ENCODE measurements around the gene ARRDC4. TPM values are rescaled to one million over a fixed set of nuclear protein-coding genes. Genes with fewer than 3 reads are reported as not detected.

The ARRDC4 gene
- total RNA-seq, 1 experiment from 2014 or later: 9.0 TPM

DNA sequence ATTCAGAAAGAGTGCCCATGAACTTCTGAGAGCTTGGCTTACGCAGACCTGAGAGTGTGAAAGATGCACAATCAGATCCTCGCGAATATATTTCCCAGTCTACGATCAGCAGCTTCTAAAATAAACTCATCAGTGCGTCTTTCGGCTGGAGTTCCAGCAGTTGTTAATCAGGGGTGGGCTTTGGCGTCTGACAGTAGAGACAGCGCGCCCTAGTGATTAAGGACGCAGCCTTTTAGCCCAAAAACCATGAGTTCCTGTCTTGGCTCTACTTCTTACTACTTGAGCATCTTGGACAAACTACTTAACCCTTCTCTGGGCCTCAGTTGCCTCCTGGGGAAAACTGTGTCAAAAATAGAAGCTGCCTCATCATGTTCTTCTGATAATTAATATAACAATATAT is 15.8 kb upstream of the ARRDC4 start:
- TF ChIP-seq, protein P1, sequence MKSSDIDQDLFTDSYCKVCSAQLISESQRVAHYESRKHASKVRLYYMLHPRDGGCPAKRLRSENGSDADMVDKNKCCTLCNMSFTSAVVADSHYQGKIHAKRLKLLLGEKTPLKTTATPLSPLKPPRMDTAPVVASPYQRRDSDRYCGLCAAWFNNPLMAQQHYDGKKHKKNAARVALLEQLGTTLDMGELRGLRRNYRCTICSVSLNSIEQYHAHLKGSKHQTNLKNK (CRISPR knock-in tag; IDR thresholded peaks at IDR 0.05): no peak
- TF ChIP-seq MXD4 (CRISPR knock-in tag; IDR thresholded peaks at IDR 0.05; ENCODE audit: borderline replicate concordance) (no peak), JAZF1 (CRISPR knock-in tag; IDR thresholded peaks at IDR 0.05) (no peak), SOX15 (CRISPR knock-in tag; IDR thresholded peaks at IDR 0.05) (no peak), SP1 (CRISPR knock-in tag; conservative IDR thresholded peaks at IDR 0.05) (no peak), OVOL2 (CRISPR knock-in tag; IDR thresholded peaks at IDR 0.05; ENCODE audit: borderline replicate concordance) (no peak), NR2C2 (CRISPR knock-in tag; IDR thresholded peaks at IDR 0.05) (no peak), ZNF317 (CRISPR knock-in tag; IDR thresholded peaks at IDR 0.05; ENCODE audit: borderline replicate concordance, low read depth) (no peak), NR3C1 (CRISPR knock-in tag; conservative IDR thresholded peaks at IDR 0.05; ENCODE audit: low read depth) (no peak), ZNF423 (CRISPR knock-in tag; IDR thresholded peaks at IDR 0.05) (no peak), ZNF263 (CRISPR knock-in tag; IDR thresholded peaks at IDR 0.05; ENCODE audit: low read depth) (no peak), RORB (CRISPR knock-in tag; IDR thresholded peaks at IDR 0.05) (no peak), TP53 (CRISPR knock-in tag; IDR thresholded peaks at IDR 0.05) (no peak)
- TF ChIP-seq, protein P2, sequence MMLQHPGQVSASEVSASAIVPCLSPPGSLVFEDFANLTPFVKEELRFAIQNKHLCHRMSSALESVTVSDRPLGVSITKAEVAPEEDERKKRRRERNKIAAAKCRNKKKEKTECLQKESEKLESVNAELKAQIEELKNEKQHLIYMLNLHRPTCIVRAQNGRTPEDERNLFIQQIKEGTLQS (CRISPR knock-in tag; conservative IDR thresholded peaks at IDR 0.05): no peak
- TF ChIP-seq, protein P3, sequence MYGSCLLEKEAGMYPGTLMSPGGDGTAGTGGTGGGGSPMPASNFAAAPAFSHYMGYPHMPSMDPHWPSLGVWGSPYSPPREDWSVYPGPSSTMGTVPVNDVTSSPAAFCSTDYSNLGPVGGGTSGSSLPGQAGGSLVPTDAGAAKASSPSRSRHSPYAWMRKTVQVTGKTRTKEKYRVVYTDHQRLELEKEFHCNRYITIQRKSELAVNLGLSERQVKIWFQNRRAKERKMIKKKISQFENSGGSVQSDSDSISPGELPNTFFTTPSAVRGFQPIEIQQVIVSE (CRISPR knock-in tag; IDR thresholded peaks at IDR 0.05; ENCODE audit: borderline replicate concordance): no peak
- H3K27me3 Mint-ChIP-seq (ENCODE audit: low read depth): no peaks in the 10 kb centered on the region
- no peak overlapping the region for H3K27ac Mint-ChIP-seq
- no peaks in the 10 kb centered on the region for H3K4me1 Mint-ChIP-seq
- CTCF ChIA-PET: interaction anchor here (1.1 to 1.2 kb wide), 2 partner anchors 8 to 52 kb away, joined by 4 to 7 read pairs; no protein-coding TSS in a partner anchor
- no peak overlapping the region for H3K4me3 Mint-ChIP-seq
- H3K9me3 Mint-ChIP-seq: no peaks in the 10 kb centered on the region
- POLR2A ChIA-PET: no interaction called here
- ATAC-seq (no peak), DNase-seq (ENCODE audit: low spot score) (no peak)
- no peaks in the 10 kb centered on the region for H3K36me3 Mint-ChIP-seq

DNA sequence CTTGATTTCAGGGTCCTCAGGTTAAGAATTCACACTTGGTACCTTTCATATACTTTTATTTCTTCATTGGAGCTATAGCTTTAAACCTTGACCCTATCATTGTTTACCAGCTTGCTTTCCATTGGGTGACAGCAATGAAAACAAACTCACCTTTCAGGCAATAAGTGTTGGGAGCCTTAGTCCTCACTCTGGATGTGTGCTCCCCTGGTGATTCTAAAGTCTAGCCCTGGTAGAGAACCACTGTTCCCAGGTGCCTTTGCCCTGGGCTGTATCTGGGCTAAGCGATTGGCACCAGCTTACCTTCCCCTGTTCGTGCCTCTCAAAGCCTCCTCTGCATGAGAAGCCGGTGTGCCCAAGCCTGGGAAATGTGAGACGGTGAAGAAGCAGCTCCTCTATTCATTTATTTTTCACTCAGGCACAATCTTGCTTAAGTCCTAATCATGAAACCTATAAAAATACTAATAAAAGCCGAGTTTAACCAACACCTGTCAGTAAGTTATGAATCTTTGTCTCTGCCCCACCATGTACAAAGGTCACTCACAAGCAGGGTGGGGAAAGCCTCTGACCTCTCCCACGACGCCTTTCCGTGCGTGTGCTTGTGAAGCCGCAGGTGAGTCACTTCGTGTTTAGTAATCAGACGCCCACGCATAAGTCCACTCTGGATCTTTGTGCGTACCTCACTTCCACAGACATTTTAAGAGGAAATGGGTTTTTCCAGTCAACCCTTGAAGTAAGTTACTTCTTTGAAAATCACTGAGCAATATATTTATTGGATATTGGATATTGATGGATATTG is 12.8 kb upstream of the ARRDC4 start:
- POLR2A ChIA-PET: no interaction called here
- TF ChIP-seq AR (CRISPR knock-in tag; IDR thresholded peaks at IDR 0.05) (no peak), ESRRA (CRISPR knock-in tag; IDR thresholded peaks at IDR 0.05; ENCODE audit: borderline replicate concordance) (no peak), ZNF423 (CRISPR knock-in tag; IDR thresholded peaks at IDR 0.05) (no peak), ATF2 (CRISPR knock-in tag; IDR thresholded peaks at IDR 0.05; ENCODE audit: borderline replicate concordance, low read depth) (no peak), JAZF1 (CRISPR knock-in tag; IDR thresholded peaks at IDR 0.05) (no peak)
- TF ChIP-seq, protein P4, sequence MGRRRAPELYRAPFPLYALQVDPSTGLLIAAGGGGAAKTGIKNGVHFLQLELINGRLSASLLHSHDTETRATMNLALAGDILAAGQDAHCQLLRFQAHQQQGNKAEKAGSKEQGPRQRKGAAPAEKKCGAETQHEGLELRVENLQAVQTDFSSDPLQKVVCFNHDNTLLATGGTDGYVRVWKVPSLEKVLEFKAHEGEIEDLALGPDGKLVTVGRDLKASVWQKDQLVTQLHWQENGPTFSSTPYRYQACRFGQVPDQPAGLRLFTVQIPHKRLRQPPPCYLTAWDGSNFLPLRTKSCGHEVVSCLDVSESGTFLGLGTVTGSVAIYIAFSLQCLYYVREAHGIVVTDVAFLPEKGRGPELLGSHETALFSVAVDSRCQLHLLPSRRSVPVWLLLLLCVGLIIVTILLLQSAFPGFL (CRISPR knock-in tag; IDR thresholded peaks at IDR 0.05; ENCODE audit: borderline replicate concordance): no peak
- TF ChIP-seq, protein P5, sequence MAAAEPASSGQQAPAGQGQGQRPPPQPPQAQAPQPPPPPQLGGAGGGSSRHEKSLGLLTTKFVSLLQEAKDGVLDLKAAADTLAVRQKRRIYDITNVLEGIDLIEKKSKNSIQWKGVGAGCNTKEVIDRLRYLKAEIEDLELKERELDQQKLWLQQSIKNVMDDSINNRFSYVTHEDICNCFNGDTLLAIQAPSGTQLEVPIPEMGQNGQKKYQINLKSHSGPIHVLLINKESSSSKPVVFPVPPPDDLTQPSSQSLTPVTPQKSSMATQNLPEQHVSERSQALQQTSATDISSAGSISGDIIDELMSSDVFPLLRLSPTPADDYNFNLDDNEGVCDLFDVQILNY (CRISPR knock-in tag; IDR thresholded peaks at IDR 0.05): no peak
- ATAC-seq (no peak), DNase-seq (ENCODE audit: low spot score) (no peak)
- CTCF ChIA-PET: no interaction called here
- Mint-ChIP-seq H3K27ac (no peak overlapping the region), H3K9me3 (no peaks in the 10 kb centered on the region), H3K4me3 (no peak overlapping the region), H3K4me1 (no peaks in the 10 kb centered on the region), H3K36me3 (no peaks in the 10 kb centered on the region), H3K27me3 (ENCODE audit: low read depth) (no peaks in the 10 kb centered on the region)
